DMS 273 (cell line): ENCODE results near the gene VGLL4.
A peak's percentile ranks its signal among the peaks of the same experiment; 100 is the strongest.

Source experiments
- DNase-seq: peaks from one replicate; lab custom pipeline; 2025; ENCODE audit not compliant: unreplicated experiment; lab: John Stamatoyannopoulos, UW

VGLL4 gene

GRCh38 chr3:11653298-11654055 lies 9.8 kb upstream of the VGLL4 start:
- no peak for DNase-seq

GRCh38 chr3:11651900-11652299 lies 8.2 kb upstream of the VGLL4 start:
- DNase-seq: peak; percentile 56

- no peak for DNase-seq
Measured at GRCh38 chr3:11651477-11651876, 7.8 kb upstream of the VGLL4 start.

GRCh38 chr3:11650391-11650790 lies 6.7 kb upstream of the VGLL4 start:
- no peak for DNase-seq

GRCh38 chr3:11648735-11649134 lies 5.0 kb upstream of the VGLL4 start:
- DNase-seq: no peak

GRCh38 chr3:11643201-11643603 lies 513 bp downstream of the VGLL4 start:
- peak; percentile 68 for DNase-seq

- peak; percentile 84 for DNase-seq
Measured at GRCh38 chr3:11642431-11643191, 1.1 kb downstream of the VGLL4 start.

- DNase-seq: peak; percentile 42
Measured at GRCh38 chr3:11641683-11642430, 1.9 kb downstream of the VGLL4 start.

- DNase-seq: no peak
Measured at GRCh38 chr3:11641316-11641682, 2.4 kb downstream of the VGLL4 start.

GRCh38 chr3:11640009-11640673 lies 3.6 kb downstream of the VGLL4 start:
- DNase-seq: no peak

GRCh38 chr3:11638495-11639358 lies 5.0 kb downstream of the VGLL4 start:
- DNase-seq: peak; percentile 11

GRCh38 chr3:11637901-11638458 lies 5.7 kb downstream of the VGLL4 start:
- DNase-seq: no peak

GRCh38 chr3:11636394-11636770 lies 7.3 kb downstream of the VGLL4 start:
- DNase-seq: no peak

GRCh38 chr3:11635680-11636393 lies 7.9 kb downstream of the VGLL4 start:
- no peak for DNase-seq

- DNase-seq: no peak
Measured at GRCh38 chr3:11634974-11635612, 8.6 kb downstream of the VGLL4 start.

- no peak for DNase-seq
Measured at GRCh38 chr3:11634081-11634635, 9.6 kb downstream of the VGLL4 start.

GRCh38 chr3:11632966-11633365 lies 10.7 kb downstream of the VGLL4 start:
- no peak for DNase-seq

- no peak for DNase-seq
Measured at GRCh38 chr3:11632564-11632963, 11.2 kb downstream of the VGLL4 start.

GRCh38 chr3:11631820-11632219 lies 11.9 kb downstream of the VGLL4 start:
- no peak for DNase-seq
